ENCODE measurements around the gene ATP8B4.

Gene ATP8B4

DNA sequence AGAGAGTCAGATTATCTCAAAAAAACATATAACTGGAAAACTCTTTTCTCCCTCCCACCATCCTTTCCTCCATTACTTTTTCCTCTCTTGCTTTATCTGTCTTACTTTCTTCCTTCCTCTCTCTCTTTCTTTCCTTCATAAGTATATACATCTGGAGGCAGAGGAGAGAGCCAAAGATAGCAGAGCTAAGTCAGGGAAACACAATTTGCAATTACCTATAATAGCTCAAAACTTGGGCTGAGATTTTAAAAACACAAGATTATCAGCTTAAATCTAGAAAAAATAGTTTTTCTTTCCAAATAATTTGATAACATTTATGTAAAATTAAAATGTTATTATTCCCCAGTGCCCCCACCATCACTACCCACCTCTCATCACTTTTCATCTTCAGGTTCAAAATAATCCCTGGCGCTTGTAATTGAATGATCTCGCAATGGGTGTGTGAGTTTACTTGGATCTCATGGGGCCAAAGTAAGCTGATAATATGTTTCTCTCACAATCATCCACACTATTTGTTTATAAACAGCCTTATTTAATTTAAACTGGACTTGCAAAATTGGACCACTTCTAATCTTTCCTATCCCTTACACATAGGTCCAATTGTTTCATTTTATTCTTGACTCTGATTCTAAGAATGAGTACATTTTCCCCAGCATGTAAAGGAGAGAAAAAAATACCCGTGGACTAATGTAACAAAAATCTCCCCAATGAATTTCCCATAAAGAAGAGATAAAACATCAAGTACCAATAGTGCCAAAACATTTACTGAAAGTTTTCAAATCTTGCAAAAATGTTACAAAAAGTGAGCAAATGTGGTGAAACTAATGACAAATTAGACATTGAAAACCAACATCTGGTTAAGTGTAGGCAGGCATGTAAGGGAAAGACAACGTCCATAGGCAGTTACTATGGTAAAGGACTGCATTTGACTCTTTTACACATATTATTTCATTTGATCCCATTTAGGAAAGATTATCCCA is 261.2 kb downstream of the ATP8B4 start:
- DNase-seq (ENCODE audit: low read depth, low spot score), result no peak

DNA sequence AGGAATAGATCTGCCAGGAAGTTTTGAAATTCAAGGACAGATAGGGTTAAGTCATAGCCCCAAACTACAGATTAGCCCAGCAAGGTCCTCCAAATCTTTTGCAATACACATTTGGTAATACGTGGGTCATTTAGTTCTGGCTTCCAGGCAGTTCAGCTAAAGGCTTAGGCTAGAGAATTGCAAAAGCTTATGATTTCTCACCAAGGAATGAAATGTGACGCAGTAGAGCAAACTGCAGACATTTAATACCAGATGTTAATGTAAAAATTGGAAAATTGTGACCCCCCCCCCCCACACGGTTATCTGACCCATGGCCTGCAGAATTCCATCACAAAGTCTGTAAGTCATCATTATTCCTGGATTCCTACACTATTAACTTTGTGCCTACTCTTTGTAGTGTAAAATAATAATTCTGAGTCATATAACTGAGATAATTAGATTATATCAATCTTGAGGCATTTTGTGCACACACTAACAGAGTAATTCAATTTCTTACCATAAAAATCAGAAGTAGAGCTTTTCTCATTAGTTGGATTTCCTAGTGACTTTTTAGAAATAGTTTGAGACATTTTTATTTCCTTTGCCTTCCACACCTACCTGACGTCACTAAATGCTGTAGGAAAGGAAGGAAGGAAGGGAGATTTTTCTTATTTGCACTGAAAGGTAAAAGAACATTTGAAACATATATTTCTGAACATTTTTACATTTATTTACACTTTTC is 263.0 kb downstream of the ATP8B4 start:
- no peak for DNase-seq (ENCODE audit: low read depth, low spot score)

- no peak for DNase-seq (ENCODE audit: low read depth, low spot score)
Observed at GRCh38 chr15:49852756-49853155, 266.3 kb downstream of the ATP8B4 start.

- no peak for DNase-seq (ENCODE audit: low read depth, low spot score)
Observed at GRCh38 chr15:49848807-49849206, 270.2 kb downstream of the ATP8B4 start.

DNA sequence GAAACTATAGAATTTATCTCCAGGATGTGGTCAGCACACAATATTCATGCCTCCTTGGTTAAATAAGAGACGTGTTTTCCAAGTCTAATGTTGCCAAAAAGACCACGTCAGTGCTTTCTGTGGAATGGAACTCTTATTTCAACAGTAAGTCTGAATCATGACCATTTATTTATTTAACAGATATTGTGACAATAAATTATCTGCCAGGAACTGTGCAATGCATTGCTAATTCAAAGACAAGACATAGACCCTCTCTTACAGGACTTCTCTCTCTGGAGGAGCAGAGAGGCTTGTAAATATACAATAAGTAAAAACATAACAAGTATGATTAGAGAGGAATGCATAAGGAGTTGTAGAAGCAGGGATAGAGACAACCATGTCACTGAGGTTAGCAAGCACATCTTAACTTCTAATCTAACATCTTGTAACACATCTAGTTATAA is 270.7 kb downstream of the ATP8B4 start:
- DNase-seq (ENCODE audit: low read depth, low spot score), result no peak

DNA sequence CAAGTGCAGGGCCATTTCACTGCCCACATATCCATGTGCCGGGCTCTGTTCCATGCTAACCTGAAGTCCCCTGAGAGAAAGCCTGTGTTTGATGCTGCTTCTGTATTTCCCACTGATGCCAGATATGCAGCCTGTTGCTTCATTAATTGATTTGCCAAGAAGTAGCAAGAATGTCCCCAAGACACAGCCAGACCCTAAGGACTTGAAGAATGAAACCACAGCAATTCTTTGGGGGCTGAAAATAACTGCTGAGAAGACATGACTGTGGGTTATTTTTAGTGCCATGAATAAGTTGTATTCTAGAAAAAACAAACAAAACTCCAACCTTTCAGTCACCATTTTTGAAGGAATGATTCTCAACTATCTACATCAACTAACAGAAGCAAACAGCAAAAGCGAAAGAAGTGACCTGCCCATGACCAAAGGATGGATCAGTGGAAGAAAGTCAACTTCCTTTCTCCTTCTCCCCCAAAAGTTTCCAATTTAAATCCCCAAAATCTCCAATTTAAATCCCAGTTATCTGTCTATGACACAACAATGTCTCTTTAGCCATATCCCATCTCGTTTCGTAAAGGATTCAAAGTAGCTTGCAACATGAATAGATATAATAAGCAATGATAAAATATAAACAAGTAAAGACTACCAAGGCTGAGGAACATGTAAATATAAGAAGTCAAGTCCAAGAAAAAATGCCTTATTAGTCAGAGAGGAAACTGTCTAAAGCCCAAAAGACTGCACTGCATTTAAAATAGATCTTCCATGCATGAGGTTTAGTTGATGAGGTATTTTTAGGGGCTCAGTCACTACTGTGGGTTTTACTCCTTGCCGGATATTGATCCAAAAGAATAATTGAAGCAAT is 271.4 kb downstream of the ATP8B4 start:
- DNase-seq (ENCODE audit: low read depth, low spot score), result no peak

- DNase-seq (ENCODE audit: low read depth, low spot score), result no peak
Observed at GRCh38 chr15:49844390-49844789, 274.6 kb downstream of the ATP8B4 start.

DNA sequence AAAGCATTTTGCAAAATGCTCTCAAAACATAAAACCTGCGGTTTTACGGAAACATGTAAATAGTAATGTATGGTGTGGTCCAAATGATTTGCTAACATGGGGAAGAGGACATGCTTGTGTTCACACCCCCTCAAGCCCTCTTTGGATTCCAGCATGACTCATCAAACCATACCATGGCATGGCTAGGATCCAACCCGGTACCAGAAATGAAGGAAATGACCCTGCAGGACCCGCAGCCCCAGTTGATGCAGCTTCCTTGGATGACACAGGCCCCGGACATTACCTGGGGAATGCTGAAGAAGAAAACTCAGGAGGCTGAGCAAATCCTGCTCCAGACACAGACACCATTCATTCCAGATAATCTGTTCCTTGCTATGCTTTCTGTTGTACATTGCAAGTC is 275.3 kb downstream of the ATP8B4 start:
- DNase-seq (ENCODE audit: low read depth, low spot score), result no peak

- no peak for DNase-seq (ENCODE audit: low read depth, low spot score)
Observed at GRCh38 chr15:49842031-49842730, 276.9 kb downstream of the ATP8B4 start.

DNA sequence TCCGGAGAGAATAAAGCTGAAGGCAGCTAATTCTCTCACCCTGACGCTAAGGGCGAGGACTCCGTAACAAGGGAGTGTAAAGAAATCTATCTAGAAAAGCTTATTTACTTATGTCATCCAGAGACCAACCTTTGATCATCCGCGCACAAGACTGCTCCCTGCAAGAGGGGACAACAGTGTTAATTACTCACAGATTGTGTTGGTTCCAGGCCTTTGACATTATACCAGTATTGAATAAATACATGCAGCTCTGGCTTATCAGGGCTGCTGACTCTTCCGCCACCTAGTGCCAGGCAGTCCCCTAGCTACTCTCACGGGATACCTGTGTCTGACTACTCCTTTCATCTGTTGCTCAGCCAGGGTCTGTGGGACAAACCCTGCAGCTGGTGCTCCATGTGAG is 286.5 kb downstream of the ATP8B4 start:
- no peak for DNase-seq (ENCODE audit: low read depth, low spot score)

GRCh38 chr15:49831206-49831965 is 287.6 kb downstream of the ATP8B4 start:
- DNase-seq (ENCODE audit: low read depth, low spot score), result no peak

DNA sequence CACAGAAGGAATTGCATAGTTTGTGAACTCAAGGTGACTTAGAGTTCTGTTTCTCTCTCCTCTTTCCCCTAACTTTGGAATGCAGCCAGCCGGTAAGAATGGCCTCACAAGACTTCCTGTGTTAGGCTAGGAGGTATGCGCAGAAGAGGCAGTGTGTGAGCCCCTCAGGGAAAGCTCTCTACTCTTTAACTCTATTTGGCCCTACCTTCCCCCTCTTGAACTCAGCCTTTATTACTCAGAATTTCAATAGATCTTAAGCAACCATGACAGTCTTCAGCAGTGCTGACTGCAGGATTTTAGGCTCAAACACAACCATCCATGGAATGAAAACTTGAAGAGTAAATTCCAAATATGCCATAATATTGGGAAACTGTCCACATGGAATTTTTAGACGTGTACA is 288.6 kb downstream of the ATP8B4 start:
- DNase-seq (ENCODE audit: low read depth, low spot score), result no peak

DNA sequence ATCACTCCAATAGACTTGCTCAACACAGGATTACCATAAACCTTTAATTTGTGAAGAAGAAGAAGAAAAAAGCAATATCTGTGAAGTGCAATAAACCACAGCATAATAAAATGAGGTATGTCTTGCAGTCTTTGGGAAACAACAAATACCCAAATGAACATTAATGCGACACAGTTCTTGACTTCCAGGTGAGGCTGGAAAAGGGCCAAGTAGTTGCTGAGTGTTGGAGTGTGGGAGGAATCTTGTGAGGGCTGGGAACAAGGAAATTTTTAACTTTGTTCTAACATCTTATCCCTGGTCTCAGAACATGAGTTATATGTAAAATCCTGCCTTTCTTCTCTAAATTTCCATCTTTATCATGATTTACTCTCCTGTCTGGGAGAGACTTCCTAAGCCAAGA is 291.7 kb downstream of the ATP8B4 start:
- DNase-seq (ENCODE audit: low read depth, low spot score), result no peak

- no peak for DNase-seq (ENCODE audit: low read depth, low spot score)
Observed at GRCh38 chr15:49826640-49827234, 292.3 kb downstream of the ATP8B4 start.

DNA sequence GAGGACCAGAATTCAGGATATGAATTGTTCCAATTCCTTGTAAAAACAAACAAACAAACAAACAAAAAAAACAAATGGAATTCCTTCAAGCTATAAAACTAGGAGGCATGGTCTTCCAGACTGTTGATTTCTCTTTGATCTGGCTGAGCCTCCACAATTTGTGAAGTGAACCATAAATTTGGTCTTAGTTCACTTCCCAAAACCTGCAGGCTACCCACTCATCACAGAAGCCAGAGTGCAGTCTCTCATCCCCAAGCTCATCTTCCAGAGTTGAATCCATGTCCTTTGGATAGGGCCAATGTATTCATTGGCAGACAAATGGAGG is 294.3 kb downstream of the ATP8B4 start:
- no peak for DNase-seq (ENCODE audit: low read depth, low spot score)

DNA sequence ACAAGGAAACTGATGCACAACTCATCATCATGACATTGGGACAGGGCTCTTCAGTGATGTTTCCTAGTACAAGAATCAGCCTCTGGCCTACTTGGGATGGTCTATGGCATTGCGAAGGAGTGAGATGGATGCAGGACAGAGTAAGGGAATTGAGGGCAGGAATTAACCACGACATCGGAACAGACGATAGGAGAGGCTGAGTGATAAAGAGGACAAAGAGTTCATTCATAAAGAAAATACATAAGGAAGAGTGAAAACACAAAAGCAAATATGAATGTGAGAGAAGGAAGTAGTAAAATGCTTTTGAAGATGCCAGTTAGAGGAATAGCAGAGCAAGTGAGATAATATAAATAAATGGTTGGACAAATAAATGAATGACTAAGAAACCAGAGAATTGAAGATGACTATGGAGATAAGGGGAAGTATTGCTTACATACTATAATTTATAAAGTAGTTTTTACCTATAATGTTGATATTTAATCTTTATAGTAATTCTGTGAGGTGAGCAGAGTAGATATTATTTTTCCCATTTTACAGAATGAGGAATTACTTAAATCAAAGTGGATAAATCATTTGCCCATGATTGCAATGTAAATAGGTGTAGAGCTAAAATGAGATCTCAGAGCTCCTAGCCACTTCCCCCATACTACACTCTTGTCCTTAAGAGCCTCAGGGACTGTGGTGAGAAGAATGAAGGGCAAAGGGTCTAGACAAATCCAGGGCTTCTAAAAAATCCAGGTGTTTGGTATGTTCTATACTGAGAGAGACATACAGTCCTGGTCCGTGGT is 294.9 kb downstream of the ATP8B4 start:
- DNase-seq (ENCODE audit: low read depth, low spot score), result no peak

DNA sequence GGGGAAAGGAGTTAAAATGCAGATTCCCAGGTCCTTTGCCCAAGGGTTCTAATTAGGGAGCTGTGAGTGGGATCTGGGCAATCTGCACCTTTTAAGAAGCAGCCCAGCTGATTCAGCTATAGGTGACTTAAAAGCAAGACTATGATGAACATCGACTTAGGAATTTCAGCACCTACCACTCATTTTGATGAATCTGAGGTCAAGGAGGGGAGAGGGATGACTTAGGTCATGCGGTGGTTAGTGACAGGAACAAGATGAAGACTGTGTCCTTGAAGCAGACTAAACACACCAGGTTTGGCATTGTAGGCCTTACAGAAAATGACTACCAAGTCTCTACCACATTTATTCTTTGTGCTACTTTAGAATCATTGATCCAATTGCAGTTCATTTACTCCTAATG is 301.9 kb downstream of the ATP8B4 start:
- DNase-seq (ENCODE audit: low read depth, low spot score), result no peak

DNA sequence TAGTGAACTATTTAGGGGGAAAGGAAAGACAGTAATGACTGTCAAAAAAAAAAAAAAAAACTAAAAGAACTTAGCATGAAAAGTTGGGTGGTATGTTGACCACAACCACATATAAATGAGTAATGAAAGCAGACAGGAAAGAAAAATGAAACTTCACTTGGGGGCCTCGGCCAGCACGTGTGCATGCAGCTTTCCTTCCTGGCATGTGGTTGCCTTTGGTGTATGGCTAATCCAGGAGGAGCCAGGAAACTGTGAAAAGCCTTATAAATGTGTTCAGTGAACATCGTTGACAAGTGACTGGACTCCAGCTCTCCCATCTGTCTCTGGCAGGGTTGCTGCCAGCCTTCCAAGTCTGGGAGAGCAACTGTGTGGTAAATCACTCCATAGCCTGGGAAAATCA is 303.1 kb downstream of the ATP8B4 start:
- DNase-seq (ENCODE audit: low read depth, low spot score), result no peak

GRCh38 chr15:49815526-49815925 is 303.5 kb downstream of the ATP8B4 start:
- DNase-seq (ENCODE audit: low read depth, low spot score), result no peak
